ENCODE data around the gene GMPPB. TPM values are rescaled to one million over a fixed set of nuclear protein-coding genes. Genes with fewer than 3 reads are reported as not detected.
"Not testable (repeated sequence)": the region's sequence is repeated elsewhere in the genome, so short reads cannot be mapped to it uniquely, and the experiment has no call there.

The GMPPB gene
- polyA plus RNA-seq, 1 donor = 14.1 TPM

GRCh38 chr3:49714728-49715550, 8.8 kb downstream of the GMPPB start:
- DNase-seq = no peak

- no peak for DNase-seq
Observed at GRCh38 chr3:49713336-49714105, 10.2 kb downstream of the GMPPB start.

GRCh38 chr3:49712631-49713317, 11.0 kb downstream of the GMPPB start:
- no peak for DNase-seq

GRCh38 chr3:49712166-49712565, 11.6 kb downstream of the GMPPB start:
- DNase-seq = no peak

GRCh38 chr3:49711489-49711888, 12.3 kb downstream of the GMPPB start:
- DNase-seq = no peak

GRCh38 chr3:49709852-49710251, 13.9 kb downstream of the GMPPB start:
- no peak for DNase-seq

- DNase-seq = no peak
Observed at GRCh38 chr3:49707113-49707480, 16.7 kb downstream of the GMPPB start.

- no peak for DNase-seq
Observed at GRCh38 chr3:49706456-49707112, 17.2 kb downstream of the GMPPB start.

GRCh38 chr3:49705390-49705960, 18.3 kb downstream of the GMPPB start:
- DNase-seq = no peak

- DNase-seq = no peak
Observed at GRCh38 chr3:49704629-49705028, 19.1 kb downstream of the GMPPB start.

- no peak for DNase-seq
Observed at GRCh38 chr3:49703956-49704355, 19.8 kb downstream of the GMPPB start.

- DNase-seq = peak; percentile 50
Observed at GRCh38 chr3:49703443-49703927, 20.3 kb downstream of the GMPPB start.

GRCh38 chr3:49702672-49703071, 21.1 kb downstream of the GMPPB start:
- DNase-seq = no peak

- DNase-seq = no peak
Observed at GRCh38 chr3:49701388-49702077, 22.2 kb downstream of the GMPPB start.

- no peak for DNase-seq
Observed at GRCh38 chr3:49700453-49701128, 23.2 kb downstream of the GMPPB start.

- DNase-seq = no peak
Observed at GRCh38 chr3:49700014-49700413, 23.7 kb downstream of the GMPPB start.

- no peak for DNase-seq
Observed at GRCh38 chr3:49699281-49699979, 24.3 kb downstream of the GMPPB start.

GRCh38 chr3:49695350-49696015, 28.3 kb downstream of the GMPPB start:
- not testable (repeated sequence) for DNase-seq

GRCh38 chr3:49694409-49695070, 29.2 kb downstream of the GMPPB start:
- DNase-seq = not testable (repeated sequence)
